Activated CD8-positive, alpha-beta memory T cell treated with anti-CD3 and anti-CD28 coated beads for 48 hours (primary cell): ENCODE results near the gene SSTR5.
"Not testable (repeated sequence)": the region's sequence is repeated elsewhere in the genome, so short reads cannot be mapped to it uniquely, and the experiment has no call there.

ENCODE experiments used
- DNase-seq, 3 experiments: peaks; one replicate each; pipeline ENCODE4 v3.0.0-alpha.2; 2020; ENCODE audit warnings: low read depth in 2 of 3, low spot score in 2 of 3

Gene SSTR5

GRCh38 chr16:1072526-1073261 is at the start of gene SSTR5:
SSTR5 (plus strand) TSS chr16:1072747; CDS start chr16:1078869, 6,122 bp downstream.
- no peak for DNase-seq

- DNase-seq, result no peak
Measured at GRCh38 chr16:1024138-1024537, 48.4 kb upstream of the SSTR5 start.

GRCh38 chr16:1025183-1025809 is 47.3 kb upstream of the SSTR5 start:
- DNase-seq, result not testable (repeated sequence)

- DNase-seq, result no peak
Measured at GRCh38 chr16:1026057-1026783, 46.3 kb upstream of the SSTR5 start.

GRCh38 chr16:1026784-1027500 is 45.6 kb upstream of the SSTR5 start:
- DNase-seq, result no peak

- DNase-seq, result no peak
Measured at GRCh38 chr16:1027501-1027815, 45.1 kb upstream of the SSTR5 start.

- no peak for DNase-seq
Measured at GRCh38 chr16:1028056-1028455, 44.5 kb upstream of the SSTR5 start.

GRCh38 chr16:1028524-1029258 is 43.9 kb upstream of the SSTR5 start:
- no peak for DNase-seq

GRCh38 chr16:1029259-1029545 is 43.3 kb upstream of the SSTR5 start:
- DNase-seq, result no peak

GRCh38 chr16:1030473-1030901 is 42.1 kb upstream of the SSTR5 start:
- DNase-seq, result no peak

- no peak for DNase-seq
Measured at GRCh38 chr16:1031666-1032065, 40.9 kb upstream of the SSTR5 start.

GRCh38 chr16:1032607-1033006 is 39.9 kb upstream of the SSTR5 start:
- DNase-seq, result no peak

GRCh38 chr16:1033128-1033679 is 39.3 kb upstream of the SSTR5 start:
- DNase-seq, result no peak

GRCh38 chr16:1034230-1035065 is 38.1 kb upstream of the SSTR5 start:
- no peak for DNase-seq

GRCh38 chr16:1035066-1035415 is 37.5 kb upstream of the SSTR5 start:
- DNase-seq, result no peak

GRCh38 chr16:1036166-1036565 is 36.4 kb upstream of the SSTR5 start:
- no peak for DNase-seq

GRCh38 chr16:1036726-1037393 is 35.7 kb upstream of the SSTR5 start:
- no peak for DNase-seq

GRCh38 chr16:1037394-1038257 is 34.9 kb upstream of the SSTR5 start:
- no peak for DNase-seq

- no peak for DNase-seq
Measured at GRCh38 chr16:1038932-1039331, 33.6 kb upstream of the SSTR5 start.
